GM06990 (cell line): ENCODE data around the gene PDE6B.

Experiments
- DNase-seq: peaks from one replicate; pipeline ENCODE4 v3.0.0-alpha.2; 2011; ENCODE audit not compliant: insufficient read length; ENCODE audit errors: extremely low read depth
- H3K27me3 ChIP-seq: replicated peaks from 2 replicates; pipeline ENCODE4 v1.6.0; 2011; ENCODE audit warnings: low read length; ENCODE audit not compliant: control insufficient read depth, insufficient read depth
- H3K36me3 ChIP-seq: 2 replicates; pipeline ENCODE4 v1.5.1; 2011; ENCODE audit warnings: low read length; ENCODE audit not compliant: control insufficient read depth, insufficient read depth
- H3K4me3 ChIP-seq: replicated peaks from 2 replicates; pipeline ENCODE4 v1.5.1; 2011; ENCODE audit warnings: low read depth, mild to moderate bottlenecking, control low read depth, low read length
- TF ChIP-seq, protein P1 (sequence below): IDR thresholded peaks from 2 replicates; pipeline ENCODE4 v1.5.1; 2011; ENCODE audit warnings: low read length, control low read depth, mild to moderate bottlenecking, inconsistent platforms; ENCODE audit not compliant: insufficient read depth, poor library complexity, severe bottlenecking

The PDE6B gene

DNA sequence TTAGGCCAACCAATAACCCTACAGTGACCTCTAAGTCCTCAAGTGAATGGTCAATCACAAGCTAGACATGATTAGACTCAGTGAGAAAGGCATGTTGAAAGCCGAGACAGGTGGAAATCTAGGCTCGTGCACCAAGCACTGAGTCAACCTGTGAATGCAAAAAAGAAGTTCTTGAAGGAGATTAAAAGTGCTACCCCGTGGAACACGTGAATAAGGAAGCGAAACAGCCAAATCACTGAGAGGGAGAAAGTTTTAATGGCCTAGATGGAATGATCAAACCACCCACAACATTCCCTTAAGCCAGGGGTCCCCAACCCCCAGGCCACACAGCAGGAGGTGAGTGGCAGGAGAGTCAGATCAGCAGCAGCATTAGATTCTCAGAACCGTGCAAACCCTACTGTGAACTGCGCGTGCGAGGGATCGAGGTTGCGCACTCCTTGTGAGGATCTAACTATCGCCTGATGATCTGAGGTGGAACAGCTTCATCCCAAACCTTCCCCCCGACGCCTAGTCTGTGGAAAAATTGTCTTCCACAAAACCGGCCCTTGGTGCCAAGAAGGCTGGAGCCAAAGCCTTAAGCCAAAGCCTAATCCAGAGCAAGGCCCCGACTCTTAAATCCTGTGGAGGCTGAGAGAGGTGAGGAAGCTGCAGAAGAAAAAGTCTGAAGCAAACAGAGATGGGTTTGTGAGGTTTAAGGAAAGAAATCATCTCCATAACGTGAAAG, 19.5 kb upstream of the PDE6B start:
- DNase-seq = no peak
- TF ChIP-seq, protein P1, sequence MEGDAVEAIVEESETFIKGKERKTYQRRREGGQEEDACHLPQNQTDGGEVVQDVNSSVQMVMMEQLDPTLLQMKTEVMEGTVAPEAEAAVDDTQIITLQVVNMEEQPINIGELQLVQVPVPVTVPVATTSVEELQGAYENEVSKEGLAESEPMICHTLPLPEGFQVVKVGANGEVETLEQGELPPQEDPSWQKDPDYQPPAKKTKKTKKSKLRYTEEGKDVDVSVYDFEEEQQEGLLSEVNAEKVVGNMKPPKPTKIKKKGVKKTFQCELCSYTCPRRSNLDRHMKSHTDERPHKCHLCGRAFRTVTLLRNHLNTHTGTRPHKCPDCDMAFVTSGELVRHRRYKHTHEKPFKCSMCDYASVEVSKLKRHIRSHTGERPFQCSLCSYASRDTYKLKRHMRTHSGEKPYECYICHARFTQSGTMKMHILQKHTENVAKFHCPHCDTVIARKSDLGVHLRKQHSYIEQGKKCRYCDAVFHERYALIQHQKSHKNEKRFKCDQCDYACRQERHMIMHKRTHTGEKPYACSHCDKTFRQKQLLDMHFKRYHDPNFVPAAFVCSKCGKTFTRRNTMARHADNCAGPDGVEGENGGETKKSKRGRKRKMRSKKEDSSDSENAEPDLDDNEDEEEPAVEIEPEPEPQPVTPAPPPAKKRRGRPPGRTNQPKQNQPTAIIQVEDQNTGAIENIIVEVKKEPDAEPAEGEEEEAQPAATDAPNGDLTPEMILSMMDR = no peak
- H3K27me3 ChIP-seq = no peaks in the 10 kb centered on the region
- H3K36me3 ChIP-seq = no peaks in the 10 kb centered on the region
- no peak overlapping the region for H3K4me3 ChIP-seq

DNA sequence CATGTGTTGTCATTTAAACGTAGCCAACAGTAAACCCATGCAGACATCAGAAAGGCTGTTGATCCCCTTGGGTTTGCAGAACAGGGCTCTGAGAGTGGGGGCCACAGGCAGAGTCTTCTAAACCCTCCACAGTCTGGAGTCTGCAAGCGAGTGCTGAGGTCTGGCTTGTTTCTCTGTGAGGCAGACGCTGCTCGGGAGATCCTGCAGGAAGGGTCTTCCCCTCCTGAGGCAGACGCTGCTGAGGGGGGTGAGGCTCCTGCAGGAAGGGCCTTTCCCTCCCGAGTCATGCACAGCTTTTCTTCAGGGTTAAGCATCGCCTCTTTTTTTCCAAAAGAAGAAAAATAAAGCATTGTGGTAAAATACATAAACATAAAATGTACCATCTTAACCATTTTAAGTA, 17.1 kb upstream of the PDE6B start:
- no peak overlapping the region for H3K4me3 ChIP-seq
- TF ChIP-seq, protein P1 = no peak
- no peak for DNase-seq
- H3K27me3 ChIP-seq = no peaks in the 10 kb centered on the region
- H3K36me3 ChIP-seq = no peaks in the 10 kb centered on the region

DNA sequence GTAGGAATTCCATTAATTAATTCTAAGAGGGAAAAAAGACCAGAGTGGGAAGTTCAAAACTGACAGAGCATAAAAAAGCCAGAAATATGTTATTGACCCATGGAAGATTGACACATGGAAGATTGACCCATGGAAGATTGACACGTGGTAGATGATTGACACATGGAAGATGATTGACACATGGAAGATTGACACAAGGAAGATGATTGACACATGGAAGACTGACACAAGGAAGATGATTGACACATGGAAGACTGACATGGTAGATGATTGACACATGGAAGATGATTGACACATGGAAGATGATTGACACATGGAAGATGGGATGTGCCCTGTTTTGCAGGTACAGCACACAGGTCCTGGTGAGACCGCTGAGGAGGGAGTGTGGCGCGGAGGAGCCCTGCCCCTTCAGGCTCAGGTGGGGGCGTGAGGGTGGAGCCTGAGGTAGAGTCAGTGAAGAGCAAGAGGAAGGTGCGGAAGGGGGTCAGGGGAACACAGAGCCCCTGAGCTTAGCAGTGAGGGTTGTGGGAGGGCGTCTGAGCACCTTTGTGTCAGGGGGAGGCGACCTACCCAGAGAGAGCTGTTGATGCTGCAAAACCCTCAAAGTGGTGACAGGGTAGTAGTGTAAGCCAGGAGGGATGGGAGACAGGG, 15.8 kb upstream of the PDE6B start:
- TF ChIP-seq, protein P1 = no peak
- H3K4me3 ChIP-seq = no peak overlapping the region
- no peaks in the 10 kb centered on the region for H3K36me3 ChIP-seq
- no peaks in the 10 kb centered on the region for H3K27me3 ChIP-seq
- DNase-seq = no peak

DNA sequence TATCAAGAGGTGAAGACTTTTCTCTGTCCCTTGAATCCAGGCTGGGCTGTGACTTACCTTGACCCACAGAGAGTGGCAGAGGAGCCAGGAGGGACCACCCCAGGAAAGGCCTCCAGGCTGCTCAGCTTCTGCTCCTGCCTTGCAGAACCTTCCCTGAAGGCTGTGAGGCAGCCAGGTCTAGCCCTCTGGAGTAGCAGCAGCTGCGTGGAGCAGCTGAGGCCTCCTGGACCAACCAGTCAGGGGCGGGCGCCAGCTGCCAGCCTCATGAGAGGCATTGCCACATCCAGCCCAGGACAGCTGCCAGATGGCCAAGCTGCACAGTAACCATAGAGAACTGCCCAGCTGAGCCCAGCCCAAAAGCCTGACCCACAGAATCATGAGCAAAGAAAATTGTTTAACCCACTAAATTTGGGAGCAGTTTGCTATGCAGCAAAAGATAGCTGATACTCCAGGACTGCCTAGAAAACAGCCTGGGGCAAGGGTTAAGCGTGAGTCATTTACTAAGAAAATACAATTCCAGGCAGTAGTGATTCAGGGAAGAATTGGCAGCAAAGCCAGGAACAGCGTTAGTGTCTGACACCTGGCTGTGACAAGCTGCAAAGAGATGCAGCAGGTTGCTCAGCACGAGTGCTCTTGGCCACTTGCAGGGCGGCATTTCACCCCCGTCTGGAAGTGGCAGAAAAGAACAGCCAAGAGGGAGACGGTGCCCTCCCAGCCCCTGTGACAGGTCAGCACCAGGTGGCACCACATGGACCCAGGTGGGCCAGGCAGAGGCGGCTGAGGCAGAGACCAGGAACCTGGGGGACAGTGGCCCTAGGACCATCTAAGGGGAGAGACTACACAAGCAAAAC, 14.7 kb upstream of the PDE6B start:
- TF ChIP-seq, protein P1 = no peak
- H3K27me3 ChIP-seq = no peaks in the 10 kb centered on the region
- no peaks in the 10 kb centered on the region for H3K36me3 ChIP-seq
- no peak overlapping the region for H3K4me3 ChIP-seq
- DNase-seq = no peak

DNA sequence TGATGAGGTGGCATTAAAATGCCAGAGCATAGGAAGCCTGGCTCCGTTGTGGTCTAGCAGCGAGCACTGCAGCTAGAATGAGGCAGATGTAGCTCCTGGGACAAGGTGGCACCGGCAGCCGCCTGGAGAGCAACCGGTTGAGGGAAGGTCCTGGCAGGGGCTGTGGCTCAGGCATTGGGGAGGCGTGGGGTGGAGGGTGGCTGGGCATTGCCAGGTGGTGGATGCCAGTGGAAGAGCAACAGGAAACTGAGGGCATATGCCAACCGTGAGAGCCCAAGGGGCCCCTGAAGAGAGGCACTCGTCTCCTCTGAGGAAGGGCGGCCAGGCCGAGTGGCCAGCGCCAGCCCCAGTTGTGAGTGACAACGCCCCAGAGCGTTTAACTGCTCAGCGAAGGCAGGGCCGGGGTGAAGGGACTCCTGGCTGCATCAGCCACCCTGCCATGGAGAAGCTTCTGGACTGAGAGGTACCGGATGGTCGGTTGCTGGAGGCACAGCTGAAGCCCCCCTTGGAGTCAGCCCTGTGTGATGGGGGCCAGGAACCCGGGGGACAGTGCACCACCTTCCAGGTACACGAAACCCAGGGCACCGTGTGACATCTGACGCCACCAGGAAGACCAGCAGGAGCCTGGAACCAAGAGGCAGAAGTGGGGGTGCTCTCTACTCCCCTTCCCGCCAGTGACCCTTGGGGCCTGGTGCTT, 13.2 kb upstream of the PDE6B start:
- TF ChIP-seq, protein P1 = no peak

More for the DNA sequence above, 13.2 kb upstream of the PDE6B start:
- no peak overlapping the region for H3K4me3 ChIP-seq
- H3K27me3 ChIP-seq = no peaks in the 10 kb centered on the region
- H3K36me3 ChIP-seq = no peaks in the 10 kb centered on the region
- no peak for DNase-seq
